Vagina (tissue), 2 donors: ENCODE data around the gene DELE1.

ENCODE experiments used
- CTCF ChIP-seq, 3 experiments: fragments of 450-650 bp in 2 of 3; fragments of 200-600 bp in 1 of 3; sonication (generic) in 1 of 3; IDR thresholded peaks; one replicate each; pipeline ENCODE4 v1.5.1; 2017 to 2019; ENCODE audit warnings: antibody characterized with exemption in 3 of 3, mild to moderate bottlenecking in 2 of 3, moderate library complexity in 2 of 3
- POLR2A ChIP-seq, 2 donors: fragments of 450-650 bp; IDR thresholded peaks; one replicate each; pipeline ENCODE4 v1.6.1; 2017; ENCODE audit warnings: antibody characterized with exemption in 2 of 2, mild to moderate bottlenecking in 2 of 2, moderate library complexity in 2 of 2

- TF ChIP-seq CTCF (IDR thresholded peaks at IDR 0.05) = no peak
- TF ChIP-seq POLR2A (IDR thresholded peaks at IDR 0.05) = no peak
These were observed 5.9 kb upstream of the DELE1 start for GRCh38 chr5:141917760-141918159.
